ENCODE results near the gene AMBRA1. TPM values are rescaled to one million over a fixed set of nuclear protein-coding genes. Genes with fewer than 3 reads are reported as not detected.
"Not testable (repeated sequence)": the region's sequence is repeated elsewhere in the genome, so short reads cannot be mapped to it uniquely, and the experiment has no call there.

AMBRA1 gene
- total RNA-seq, 1 donor from 2014 or later: 22.3 TPM

- DNase-seq (ENCODE audit: low spot score): no peak
Observed at GRCh38 chr11:46615756-46616155, 21.9 kb upstream of the AMBRA1 start.

DNA sequence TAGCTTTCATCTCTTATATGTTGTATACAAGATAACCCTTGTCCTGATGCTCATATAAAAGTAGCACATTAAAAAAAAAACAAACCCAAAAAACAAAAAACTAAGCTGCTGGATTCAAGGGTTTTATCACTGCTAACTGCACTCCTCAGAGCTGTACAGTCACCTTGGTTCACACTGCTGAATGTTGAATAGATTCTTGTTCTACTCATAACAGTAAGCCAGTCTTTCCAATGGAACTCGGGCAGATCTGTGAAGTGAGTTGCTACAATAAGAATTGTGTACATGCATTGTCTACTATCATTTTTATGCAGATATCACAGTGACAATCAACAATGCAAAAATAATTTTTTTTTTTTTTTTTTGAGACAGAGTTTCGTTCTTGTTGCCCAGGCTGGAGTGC, 18.5 kb upstream of the AMBRA1 start:
- no peak for DNase-seq (ENCODE audit: low spot score)

DNA sequence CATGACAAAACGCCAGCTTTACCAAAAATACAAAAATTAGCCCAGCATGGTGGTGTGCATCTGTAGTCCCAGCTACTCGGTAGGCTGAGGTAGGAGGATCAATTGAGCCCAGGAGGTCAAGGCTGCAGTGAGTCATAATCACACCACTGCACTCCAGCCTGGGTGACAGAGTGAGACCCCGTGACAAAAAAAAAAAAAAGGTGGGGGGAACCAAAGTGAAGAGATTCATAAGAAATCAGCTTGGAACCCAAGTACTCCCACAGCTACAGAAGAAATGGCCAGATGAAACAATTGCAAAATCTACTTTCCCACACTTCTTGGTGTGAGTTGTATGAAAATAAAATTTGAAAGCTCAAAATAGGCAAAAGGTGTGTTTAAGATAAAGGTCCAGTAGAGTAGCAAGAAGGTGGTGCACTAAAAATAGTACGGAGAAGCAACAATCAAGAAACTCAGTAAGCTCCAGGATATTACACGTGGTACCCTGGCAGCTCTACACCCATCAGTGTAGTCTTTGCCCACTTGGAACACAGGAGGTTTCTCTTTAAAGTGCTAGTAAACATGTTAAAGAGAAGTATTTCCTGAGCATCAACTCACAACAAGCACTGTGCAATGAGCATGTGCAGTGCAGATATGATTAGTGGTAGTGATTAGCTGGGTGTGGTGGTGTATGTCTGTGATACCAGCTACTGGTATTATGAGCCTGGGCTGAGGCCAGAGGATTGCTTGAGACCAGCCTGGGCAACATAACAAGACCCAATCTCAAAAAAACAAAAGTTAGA, 17.9 kb upstream of the AMBRA1 start:
- DNase-seq (ENCODE audit: low spot score): no peak

DNA sequence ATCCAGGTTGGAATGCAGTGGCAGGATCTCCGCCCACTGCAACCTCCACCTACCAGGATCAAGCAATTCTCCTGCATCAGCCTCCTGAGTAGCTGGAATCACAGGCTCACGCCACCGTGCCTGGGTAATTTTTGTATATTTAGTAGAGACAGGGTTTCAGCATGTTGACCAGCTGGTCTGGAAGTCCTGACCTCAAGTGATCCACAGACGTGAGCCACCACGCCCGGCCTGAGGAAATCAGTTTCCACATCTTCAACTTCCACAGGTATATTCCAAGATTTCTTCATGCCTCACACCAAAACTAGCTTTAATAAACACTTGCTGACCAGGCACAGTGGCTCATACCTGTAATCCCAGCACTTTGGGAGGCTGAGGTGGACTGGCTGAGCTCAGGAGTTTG, 15.6 kb upstream of the AMBRA1 start:
- DNase-seq (ENCODE audit: low spot score): no peak

DNA sequence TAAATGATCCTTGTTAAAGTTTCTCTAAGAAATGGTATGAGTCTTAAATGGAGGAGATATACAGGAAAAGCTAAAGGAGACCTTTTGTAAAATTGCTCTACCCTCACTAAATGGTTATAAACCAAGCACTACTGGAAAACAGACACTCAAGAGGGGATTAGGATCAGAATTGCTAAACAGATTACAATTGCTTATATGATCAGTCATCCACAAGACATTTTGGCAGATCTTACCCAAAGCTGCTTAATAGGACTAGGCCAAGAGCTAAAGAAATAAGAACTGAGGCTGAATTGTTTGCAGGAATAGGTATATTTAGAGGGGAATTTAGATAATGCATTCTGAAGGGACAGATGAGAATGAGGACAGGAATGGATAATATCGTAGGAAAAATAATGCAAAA, 13.7 kb upstream of the AMBRA1 start:
- DNase-seq (ENCODE audit: low spot score): no peak

DNA sequence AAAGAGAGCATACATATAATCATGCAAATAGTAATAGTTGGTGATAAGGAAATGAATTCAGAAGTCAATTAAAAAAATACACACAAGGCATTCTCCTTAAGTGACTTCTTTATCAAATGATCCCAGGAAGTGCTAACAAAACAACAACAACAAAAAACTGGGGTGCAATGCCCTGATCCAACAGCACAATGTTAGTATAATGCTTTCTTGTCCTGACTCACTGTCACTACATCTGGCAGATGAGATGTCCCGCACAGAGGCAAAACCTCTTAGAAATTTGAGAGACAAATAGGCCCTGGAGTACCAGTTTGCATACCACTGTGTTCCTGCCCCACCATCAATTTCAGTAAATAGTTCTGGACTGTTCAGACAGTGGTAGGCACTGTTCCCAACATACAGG, 11.0 kb upstream of the AMBRA1 start:
- DNase-seq (ENCODE audit: low spot score): no peak

GRCh38 chr11:46603704-46604308, 10.0 kb upstream of the AMBRA1 start:
- DNase-seq (ENCODE audit: low spot score): peak; percentile 45

DNA sequence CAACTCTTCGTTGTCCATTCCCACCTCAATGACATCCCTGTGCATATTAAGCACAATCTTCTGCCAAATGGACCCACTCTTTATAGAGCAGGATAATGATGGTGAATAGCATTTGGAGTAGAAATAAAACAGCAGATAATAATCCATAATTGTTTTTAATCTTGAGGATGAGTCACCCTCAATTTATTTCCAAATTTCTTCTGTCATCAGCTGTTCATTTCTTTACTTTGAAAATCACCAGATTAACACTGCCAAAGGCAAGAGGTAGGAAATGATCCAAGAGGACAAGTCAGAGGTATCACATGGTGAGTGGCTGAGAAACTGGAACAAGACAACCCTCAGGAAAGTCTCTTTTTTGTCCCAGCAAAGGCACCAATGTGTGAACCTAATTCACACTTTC, 7.3 kb upstream of the AMBRA1 start:
- no peak for DNase-seq (ENCODE audit: low spot score)

GRCh38 chr11:46600194-46600960, 6.6 kb upstream of the AMBRA1 start:
- no peak for DNase-seq (ENCODE audit: low spot score)

DNA sequence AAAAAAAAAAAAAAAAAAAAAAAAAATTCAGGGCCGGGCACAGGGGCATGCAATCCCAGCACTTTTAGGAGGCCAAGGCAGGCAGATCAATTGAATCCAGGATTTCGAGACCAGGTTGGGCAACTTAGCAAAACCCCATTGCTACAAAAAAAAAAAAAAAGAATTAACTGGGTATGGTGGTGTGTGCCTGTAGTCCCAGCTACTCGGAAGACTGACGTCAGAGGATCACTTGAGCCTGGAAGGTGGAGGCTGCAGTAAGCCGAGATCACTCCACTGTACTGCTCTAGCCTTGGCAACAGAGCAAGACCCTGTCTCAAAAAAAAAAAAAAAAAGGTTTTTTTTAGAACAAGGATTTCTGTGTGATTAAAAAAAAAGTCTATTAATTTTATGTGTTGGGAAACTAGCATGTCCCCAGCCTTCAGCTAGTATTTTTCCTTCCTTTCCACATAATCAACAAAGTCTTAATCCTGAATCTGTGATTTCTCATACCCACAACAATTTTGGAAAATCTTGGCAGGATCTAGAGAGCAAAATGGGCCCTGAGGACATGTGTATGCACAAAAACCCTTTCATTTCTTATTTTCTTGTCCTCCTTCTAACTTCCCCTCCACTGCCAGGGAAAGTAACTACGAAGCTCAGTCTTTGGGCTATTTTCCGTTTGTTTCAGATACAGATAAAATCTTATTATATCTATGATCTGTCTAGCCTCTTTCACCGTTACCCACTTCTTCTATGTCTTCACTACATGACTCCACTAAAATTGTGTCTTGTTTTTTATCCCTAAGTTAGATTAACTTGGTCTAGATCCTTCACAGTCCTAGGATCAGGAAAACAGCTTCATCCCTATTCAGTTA, 5.7 kb upstream of the AMBRA1 start:
- DNase-seq (ENCODE audit: low spot score): no peak

DNA sequence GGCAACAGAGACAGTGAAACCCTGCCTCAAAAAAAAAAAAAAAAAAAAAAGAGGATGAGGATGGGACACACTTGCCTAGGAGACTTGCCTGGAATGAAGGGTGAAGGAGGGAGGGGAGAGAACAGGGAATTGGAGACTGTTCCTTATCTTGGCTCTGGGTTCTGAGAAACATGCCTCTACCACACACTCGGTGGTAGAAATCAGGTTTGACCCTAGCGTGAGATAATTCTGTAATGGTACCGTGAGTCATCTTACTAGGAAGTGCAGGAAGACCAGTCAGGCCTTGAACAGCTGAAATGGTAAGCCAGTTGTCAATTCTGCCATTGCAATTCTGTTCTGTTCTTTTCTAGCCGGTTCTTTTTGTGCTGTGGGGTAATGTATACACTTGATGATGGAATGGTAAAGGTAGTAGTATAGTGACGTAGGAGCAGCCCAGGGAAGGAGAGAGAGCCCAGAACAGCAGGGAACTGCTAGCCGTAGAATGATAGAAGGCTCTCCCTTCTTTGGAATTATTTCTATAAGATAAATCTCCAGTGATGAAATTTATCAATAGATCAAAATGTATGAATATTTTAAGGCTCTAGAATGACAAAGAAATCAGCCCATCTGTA, 3.9 kb upstream of the AMBRA1 start:
- no peak for DNase-seq (ENCODE audit: low spot score)

DNA sequence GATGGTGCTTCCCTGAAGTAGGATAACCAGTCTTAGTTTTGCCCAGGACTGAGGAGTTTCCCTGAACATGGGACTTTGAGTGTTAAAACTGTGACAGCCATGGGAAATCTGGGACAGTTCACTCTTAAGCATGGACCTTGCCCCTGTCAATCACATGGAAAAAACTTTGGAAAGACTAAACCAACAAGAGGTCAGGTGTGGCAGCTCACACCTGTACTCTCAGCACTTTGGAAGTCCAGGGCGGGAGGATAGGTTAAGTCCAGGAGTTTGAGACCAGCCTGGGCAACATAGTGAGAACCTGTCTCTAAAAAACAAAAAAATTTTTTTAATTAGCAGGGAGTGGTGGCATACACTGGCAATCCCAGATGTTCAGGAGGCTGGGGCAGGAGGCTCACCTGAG, 3.3 kb upstream of the AMBRA1 start:
- no peak for DNase-seq (ENCODE audit: low spot score)

GRCh38 chr11:46594785-46595184, 962 bp upstream of the AMBRA1 start:
- DNase-seq (ENCODE audit: low spot score): peak; percentile 64

DNA sequence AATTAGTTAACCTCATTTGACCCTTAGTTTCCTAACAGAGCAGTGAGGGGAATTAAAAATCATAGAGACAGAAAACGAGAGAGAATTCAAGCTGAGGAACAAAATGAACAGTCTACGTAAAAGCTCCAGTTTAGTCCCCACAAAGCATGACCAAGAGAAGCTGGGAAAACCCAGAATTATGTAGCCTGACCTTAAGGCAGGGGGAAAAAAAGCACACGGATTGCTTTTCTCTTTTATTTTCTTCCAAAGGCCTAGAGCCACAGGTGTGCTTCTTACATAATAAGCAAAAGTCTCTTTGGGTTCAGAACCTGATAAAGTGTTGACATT, 514 bp upstream of the AMBRA1 start:
- no peak for DNase-seq (ENCODE audit: low spot score)

- DNase-seq (ENCODE audit: low spot score): no peak
Observed at GRCh38 chr11:46590740-46591605, 2.9 kb downstream of the AMBRA1 start.

DNA sequence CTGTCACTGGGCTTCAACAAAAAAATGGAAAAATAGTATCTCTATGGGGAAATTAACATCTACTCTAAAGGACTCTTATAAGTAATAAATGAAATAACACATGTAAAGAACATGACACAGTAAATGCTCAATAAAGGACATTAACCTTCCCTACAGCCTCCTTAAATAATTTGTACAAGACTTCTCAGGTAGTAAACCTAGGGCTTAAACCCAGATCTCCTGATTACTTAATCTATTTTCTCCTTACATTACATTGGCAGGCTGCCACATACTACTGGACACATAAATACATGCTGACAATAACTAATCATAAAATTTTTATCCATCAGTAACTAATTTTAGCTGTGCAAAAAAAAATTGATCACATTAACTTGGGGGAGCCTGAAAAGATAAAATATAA, 4.9 kb downstream of the AMBRA1 start:
- no peak for DNase-seq (ENCODE audit: low spot score)

GRCh38 chr11:46588131-46588530, 5.7 kb downstream of the AMBRA1 start:
- no peak for DNase-seq (ENCODE audit: low spot score)

DNA sequence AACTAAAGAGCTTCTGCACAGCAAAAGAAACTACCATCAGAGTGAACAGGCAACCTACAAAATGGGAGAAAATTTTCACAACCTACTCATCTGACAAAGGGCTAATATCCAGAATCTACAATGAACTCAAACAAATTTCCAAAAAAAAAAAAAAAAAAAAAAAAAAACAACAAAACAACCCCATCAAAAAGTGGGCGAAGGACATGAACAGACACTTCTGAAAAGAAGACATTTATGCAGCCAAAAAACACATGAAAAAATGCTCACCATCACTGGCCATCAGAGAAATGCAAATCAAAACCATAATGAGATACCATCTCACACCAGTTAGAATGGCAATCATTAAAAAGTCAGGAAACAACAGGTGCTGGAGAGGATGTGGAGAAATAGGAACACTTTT, 10.3 kb downstream of the AMBRA1 start:
- not testable (repeated sequence) for DNase-seq (ENCODE audit: low spot score)

- no peak for DNase-seq (ENCODE audit: low spot score)
Observed at GRCh38 chr11:46582588-46582987, 11.2 kb downstream of the AMBRA1 start.

DNA sequence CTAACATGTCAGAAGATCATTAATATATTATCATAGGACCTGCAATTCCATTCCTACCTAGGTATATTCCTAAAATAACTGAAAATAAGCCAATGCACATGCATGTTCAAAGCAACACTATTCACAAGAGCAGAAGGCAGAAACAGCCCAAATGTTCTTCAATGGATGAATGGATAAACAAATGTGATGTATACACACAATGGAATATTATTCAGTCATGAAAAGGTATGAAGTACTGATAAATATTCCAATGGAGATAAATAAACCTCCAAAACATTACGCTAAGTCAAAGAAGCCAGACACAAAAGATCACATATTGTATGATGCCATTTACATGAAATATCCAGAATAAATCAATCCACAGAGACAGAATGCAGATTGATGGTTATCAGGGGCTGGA, 16.8 kb downstream of the AMBRA1 start:
- no peak for DNase-seq (ENCODE audit: low spot score)
